ENCODE measurements around the gene RNF182.

The RNF182 gene

DNA sequence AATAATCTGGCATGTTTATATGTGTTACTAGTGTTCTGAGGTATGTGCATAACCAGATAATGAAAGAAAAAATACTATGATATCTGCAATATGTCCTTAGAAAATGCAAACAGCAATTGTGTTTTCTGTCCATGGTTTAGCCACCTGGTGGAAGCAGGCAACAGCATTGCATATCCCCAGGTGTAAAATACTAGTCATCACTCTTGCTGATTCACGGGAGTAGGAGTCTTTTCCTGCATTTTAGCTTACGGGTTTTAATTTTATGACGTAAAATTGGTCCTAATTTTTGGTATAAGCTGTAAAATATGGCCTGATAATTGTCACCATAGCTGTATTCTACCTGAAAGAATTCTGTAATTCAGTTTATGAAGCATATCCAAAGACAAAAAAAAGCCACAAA is 2.5 kb downstream of the RNF182 start:
- Histone ChIP-seq H3K4me3 (ENCODE audit: low read length in 2 of 2) (no peak overlapping the region), H3K4ac (ENCODE audit: low read length) (no peak overlapping the region), H3K23ac (ENCODE audit: low read depth, low read length, poor library complexity) (no peak overlapping the region), H3K27me3 (ENCODE audit: control insufficient read depth in 3 of 3, insufficient read depth in 3 of 3, low read depth in 1 of 3, low read length in 3 of 3) (peaks cover 3 to 43% (median 20%) of the 10 kb centered on the region in 3 experiments), H2BK120ac (ENCODE audit: low read depth, low read length) (no peak overlapping the region), H3K18ac (ENCODE audit: low read length) (no peak overlapping the region), H2BK15ac (ENCODE audit: low read length) (no peak overlapping the region), H3K79me1 (ENCODE audit: low read depth, low read length) (no peaks in the 10 kb centered on the region), H2AK5ac (ENCODE audit: low read depth, low read length) (no peak overlapping the region), H3K14ac (ENCODE audit: low read length) (no peak overlapping the region), H2BK5ac (ENCODE audit: low read length) (no peak overlapping the region), H2BK12ac (ENCODE audit: low read length) (no peak overlapping the region), H3K9ac (ENCODE audit: low read depth, low read length, poor library complexity) (no peak overlapping the region), H3K36me3 (replicated peaks in 1 of 2; ENCODE audit: control insufficient read depth in 2 of 2, insufficient read depth in 2 of 2, low read length in 2 of 2) (no peaks in the 10 kb centered on the region), H4K91ac (ENCODE audit: low read depth, low read length, poor library complexity) (no peak overlapping the region), H3K4me2 (ENCODE audit: insufficient read depth, low read length, poor library complexity, severe bottlenecking) (no peak overlapping the region), H3K27ac (replicated peaks; ENCODE audit: low read length) (no peak overlapping the region), H4K8ac (ENCODE audit: low read depth, low read length) (no peak overlapping the region), H3K4me1 (ENCODE audit: control insufficient read depth in 2 of 2, insufficient read depth in 1 of 2, low read depth in 1 of 2, low read length in 2 of 2) (peaks cover 4 to 9% of the 10 kb centered on the region in 2 donors), H3K9me3 (replicated peaks in 1 of 2; ENCODE audit: control insufficient read depth in 2 of 2, insufficient read depth in 1 of 2, low read depth in 1 of 2, low read length in 2 of 2) (no peaks in the 10 kb centered on the region), H2AFZ (ENCODE audit: low read length) (no peak overlapping the region)
- no CpG with 5 or more reads among the region's 3 CpGs for WGBS, 2 donors (ENCODE audit: extremely low coverage in 2 of 2, insufficient read length in 2 of 2, insufficient replicate concordance in 1 of 2)
- no peak for DNase-seq (ENCODE audit: low spot score)

DNA sequence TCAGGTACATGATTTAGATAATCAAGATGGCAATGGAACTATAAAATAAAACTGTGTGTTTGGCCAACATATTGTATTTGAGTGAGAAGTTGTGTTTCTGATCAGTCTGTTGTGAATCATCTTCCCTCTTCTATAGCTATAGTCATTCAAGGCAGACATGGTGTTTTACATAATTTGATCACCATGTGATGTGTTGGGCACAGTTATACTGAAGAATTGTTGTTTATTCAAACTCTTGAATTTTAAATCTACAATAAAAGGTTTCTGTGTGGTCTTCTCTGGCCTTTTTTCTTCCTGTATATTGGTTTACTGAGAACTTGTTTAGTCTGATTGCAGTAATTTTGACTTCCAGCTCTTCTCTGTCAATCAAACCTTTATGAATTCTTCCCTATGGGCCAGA is 4.4 kb downstream of the RNF182 start:
- Histone ChIP-seq H4K91ac (ENCODE audit: low read depth, low read length, poor library complexity) (no peak overlapping the region), H3K18ac (ENCODE audit: low read length) (no peak overlapping the region), H4K8ac (ENCODE audit: low read depth, low read length) (no peak overlapping the region), H3K79me1 (ENCODE audit: low read depth, low read length) (no peaks in the 10 kb centered on the region), H2BK120ac (ENCODE audit: low read depth, low read length) (no peak overlapping the region), H2AK5ac (ENCODE audit: low read depth, low read length) (no peak overlapping the region), H2BK12ac (ENCODE audit: low read length) (no peak overlapping the region), H3K27ac (replicated peaks; ENCODE audit: low read length) (no peak overlapping the region), H3K27me3 (ENCODE audit: control insufficient read depth in 3 of 3, insufficient read depth in 3 of 3, low read depth in 1 of 3, low read length in 3 of 3) (peaks cover 3 to 25% (median 14%) of the 10 kb centered on the region in 3 experiments), H3K36me3 (replicated peaks in 1 of 2; ENCODE audit: control insufficient read depth in 2 of 2, insufficient read depth in 2 of 2, low read length in 2 of 2) (no peaks in the 10 kb centered on the region), H3K14ac (ENCODE audit: low read length) (no peak overlapping the region), H2AFZ (ENCODE audit: low read length) (no peak overlapping the region), H2BK5ac (ENCODE audit: low read length) (no peak overlapping the region), H3K9me3 (replicated peaks in 1 of 2; ENCODE audit: control insufficient read depth in 2 of 2, insufficient read depth in 1 of 2, low read depth in 1 of 2, low read length in 2 of 2) (no peaks in the 10 kb centered on the region), H3K4me2 (ENCODE audit: insufficient read depth, low read length, poor library complexity, severe bottlenecking) (no peak overlapping the region), H3K4me1 (ENCODE audit: control insufficient read depth in 2 of 2, insufficient read depth in 1 of 2, low read depth in 1 of 2, low read length in 2 of 2) (peaks cover 4 to 6% of the 10 kb centered on the region in 2 donors), H2BK15ac (ENCODE audit: low read length) (no peak overlapping the region), H3K9ac (ENCODE audit: low read depth, low read length, poor library complexity) (no peak overlapping the region), H3K4ac (ENCODE audit: low read length) (no peak overlapping the region), H3K4me3 (ENCODE audit: low read length in 2 of 2) (no peak overlapping the region), H3K23ac (ENCODE audit: low read depth, low read length, poor library complexity) (no peak overlapping the region)
- DNase-seq (ENCODE audit: low spot score) = no peak

DNA sequence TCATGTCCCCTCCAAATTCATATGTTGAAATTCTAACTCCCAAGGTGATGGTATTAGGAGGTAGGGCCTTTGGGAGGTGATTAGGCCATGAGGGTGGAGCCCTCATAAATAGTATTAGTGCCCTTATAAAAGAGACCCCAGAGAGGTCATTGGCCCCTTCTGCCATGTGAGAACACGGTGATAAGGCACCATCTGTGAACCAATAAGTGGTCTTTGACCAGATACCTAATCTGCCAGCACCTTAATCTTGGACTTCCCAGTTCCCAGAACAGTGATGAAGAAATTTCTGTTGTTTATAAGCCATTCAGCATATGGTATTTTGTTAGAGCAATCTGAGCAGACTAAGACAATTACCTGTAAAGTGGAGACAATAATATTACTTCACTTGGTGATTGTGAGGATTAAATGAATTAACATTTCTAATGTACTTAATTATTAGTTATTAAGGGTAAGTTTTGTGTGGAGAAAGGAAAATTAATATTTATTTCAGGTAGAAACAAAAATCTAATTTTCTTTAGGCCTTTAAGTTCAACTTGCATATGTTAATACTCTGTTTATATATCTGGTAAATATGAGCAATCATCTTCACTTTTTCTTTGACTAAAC is 7.1 kb downstream of the RNF182 start:
- Histone ChIP-seq H3K27me3 (ENCODE audit: control insufficient read depth in 3 of 3, insufficient read depth in 3 of 3, low read depth in 1 of 3, low read length in 3 of 3) (peaks cover 0 to 4% (median under 1%) of the 10 kb centered on the region in 3 experiments), H3K79me1 (ENCODE audit: low read depth, low read length) (no peaks in the 10 kb centered on the region), H2AK5ac (ENCODE audit: low read depth, low read length) (no peak overlapping the region), H3K14ac (ENCODE audit: low read length) (no peak overlapping the region), H3K4ac (ENCODE audit: low read length) (no peak overlapping the region), H2AFZ (ENCODE audit: low read length) (no peak overlapping the region), H3K23ac (ENCODE audit: low read depth, low read length, poor library complexity) (no peak overlapping the region), H4K8ac (ENCODE audit: low read depth, low read length) (no peak overlapping the region), H2BK120ac (ENCODE audit: low read depth, low read length) (no peak overlapping the region), H3K9me3 (replicated peaks in 1 of 2; ENCODE audit: control insufficient read depth in 2 of 2, insufficient read depth in 1 of 2, low read depth in 1 of 2, low read length in 2 of 2) (no peaks in the 10 kb centered on the region), H3K4me2 (ENCODE audit: insufficient read depth, low read length, poor library complexity, severe bottlenecking) (no peak overlapping the region), H4K91ac (ENCODE audit: low read depth, low read length, poor library complexity) (no peak overlapping the region), H2BK15ac (ENCODE audit: low read length) (no peak overlapping the region), H3K4me3 (ENCODE audit: low read length in 2 of 2) (no peak overlapping the region), H2BK5ac (ENCODE audit: low read length) (no peak overlapping the region), H3K4me1 (ENCODE audit: control insufficient read depth in 2 of 2, insufficient read depth in 1 of 2, low read depth in 1 of 2, low read length in 2 of 2) (no peaks in the 10 kb centered on the region), H3K36me3 (replicated peaks in 1 of 2; ENCODE audit: control insufficient read depth in 2 of 2, insufficient read depth in 2 of 2, low read length in 2 of 2) (no peaks in the 10 kb centered on the region), H3K27ac (replicated peaks; ENCODE audit: low read length) (no peak overlapping the region), H3K18ac (ENCODE audit: low read length) (no peak overlapping the region), H2BK12ac (ENCODE audit: low read length) (no peak overlapping the region), H3K9ac (ENCODE audit: low read depth, low read length, poor library complexity) (no peak overlapping the region)
- DNase-seq (ENCODE audit: low spot score) = no peak
- whole genome bisulfite sequencing, 2 donors (ENCODE audit: extremely low coverage in 2 of 2, insufficient read length in 2 of 2, insufficient replicate concordance in 1 of 2) = no CpG with 5 or more reads among the region's 1 CpG

DNA sequence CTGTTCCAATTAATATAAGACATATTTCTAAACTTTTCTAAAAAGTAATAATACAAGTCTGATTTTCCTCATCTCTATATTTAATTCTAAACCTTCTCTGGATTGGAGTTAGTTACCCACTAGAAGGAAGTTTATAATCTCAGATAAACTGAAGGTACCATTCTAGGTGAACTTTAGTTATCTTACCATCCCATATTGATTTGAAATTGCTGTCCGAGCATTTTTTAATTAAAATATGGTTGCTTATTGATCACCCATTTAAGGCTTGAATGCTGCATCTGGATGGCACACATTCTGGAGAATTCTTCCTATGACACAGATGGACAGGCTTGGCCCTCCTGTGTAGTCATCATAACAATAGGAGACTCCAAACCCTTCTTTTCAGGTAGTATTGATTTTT is 8.0 kb downstream of the RNF182 start:
- H3K27ac ChIP-seq (replicated peaks; ENCODE audit: low read length) = no peak overlapping the region
- DNase-seq (ENCODE audit: low spot score) = no peak
- H3K4me2 ChIP-seq (ENCODE audit: insufficient read depth, low read length, poor library complexity, severe bottlenecking) = no peak overlapping the region
- no peak overlapping the region for H3K4ac ChIP-seq (ENCODE audit: low read length)
- H3K4me1 ChIP-seq (ENCODE audit: control insufficient read depth in 2 of 2, insufficient read depth in 1 of 2, low read depth in 1 of 2, low read length in 2 of 2) = no peaks in the 10 kb centered on the region
- no peak overlapping the region for H3K14ac ChIP-seq (ENCODE audit: low read length)
- H2AK5ac ChIP-seq (ENCODE audit: low read depth, low read length) = no peak overlapping the region
- no peak overlapping the region for H2BK120ac ChIP-seq (ENCODE audit: low read depth, low read length)
- no CpG with 5 or more reads among the region's 1 CpG for WGBS, 2 donors (ENCODE audit: extremely low coverage in 2 of 2, insufficient read length in 2 of 2, insufficient replicate concordance in 1 of 2)
- H3K27me3 ChIP-seq (ENCODE audit: control insufficient read depth in 3 of 3, insufficient read depth in 3 of 3, low read depth in 1 of 3, low read length in 3 of 3) = no peaks in the 10 kb centered on the region
- no peak overlapping the region for H3K9ac ChIP-seq (ENCODE audit: low read depth, low read length, poor library complexity)
- H2BK12ac ChIP-seq (ENCODE audit: low read length) = no peak overlapping the region
- H3K18ac ChIP-seq (ENCODE audit: low read length) = no peak overlapping the region
- no peaks in the 10 kb centered on the region for H3K36me3 ChIP-seq (replicated peaks in 1 of 2; ENCODE audit: control insufficient read depth in 2 of 2, insufficient read depth in 2 of 2, low read length in 2 of 2)
- no peak overlapping the region for H4K91ac ChIP-seq (ENCODE audit: low read depth, low read length, poor library complexity)
- no peaks in the 10 kb centered on the region for H3K9me3 ChIP-seq (replicated peaks in 1 of 2; ENCODE audit: control insufficient read depth in 2 of 2, insufficient read depth in 1 of 2, low read depth in 1 of 2, low read length in 2 of 2)
- no peak overlapping the region for H3K23ac ChIP-seq (ENCODE audit: low read depth, low read length, poor library complexity)
- no peak overlapping the region for H2AFZ ChIP-seq (ENCODE audit: low read length)
- H3K4me3 ChIP-seq (ENCODE audit: low read length in 2 of 2) = no peak overlapping the region
- no peak overlapping the region for H4K8ac ChIP-seq (ENCODE audit: low read depth, low read length)
- H2BK5ac ChIP-seq (ENCODE audit: low read length) = no peak overlapping the region
- no peaks in the 10 kb centered on the region for H3K79me1 ChIP-seq (ENCODE audit: low read depth, low read length)
- H2BK15ac ChIP-seq (ENCODE audit: low read length) = no peak overlapping the region

All from neuronal stem cell (in vitro differentiated cells).